Trophoblast cell (in vitro differentiated cells and primary cell): ENCODE data around the gene SNX7.

ENCODE experiments used
- DNase-seq, 2 donors: peaks; one replicate each; pipeline ENCODE4 v3.0.0-alpha.2; 2016
- H2AFZ ChIP-seq: 2 replicates; pipeline ENCODE4 v1.6.1; 2013; ENCODE audit warnings: low read length, moderate library complexity, mild to moderate bottlenecking; ENCODE audit not compliant: insufficient read depth, poor library complexity
- H2AK5ac ChIP-seq: 2 replicates; pipeline ENCODE4 v1.6.1; 2013; ENCODE audit warnings: mild to moderate bottlenecking, low read length
- H2BK120ac ChIP-seq: 2 replicates; pipeline ENCODE4 v1.6.1; 2013; ENCODE audit warnings: low read length, mild to moderate bottlenecking, moderate library complexity; ENCODE audit not compliant: insufficient read depth, poor library complexity
- H2BK12ac ChIP-seq: 2 replicates; pipeline ENCODE4 v1.6.1; 2013; ENCODE audit warnings: mild to moderate bottlenecking, low read length, moderate library complexity
- H2BK5ac ChIP-seq: 2 replicates; pipeline ENCODE4 v1.6.1; 2013; ENCODE audit warnings: low read length, low read depth, moderate library complexity, mild to moderate bottlenecking; ENCODE audit not compliant: poor library complexity
- H3K14ac ChIP-seq: 2 replicates; pipeline ENCODE4 v1.6.1; 2013; ENCODE audit warnings: mild to moderate bottlenecking, low read length
- H3K18ac ChIP-seq: 2 replicates; pipeline ENCODE4 v1.6.1; 2013; ENCODE audit warnings: mild to moderate bottlenecking, low read length
- H3K23ac ChIP-seq: 2 replicates; pipeline ENCODE4 v1.6.1; 2013; ENCODE audit warnings: low read length
- H3K27ac ChIP-seq: 2 replicates; pipeline ENCODE4 v1.5.1; 2013; ENCODE audit warnings: low read depth, mild to moderate bottlenecking, inconsistent platforms, low read length, moderate library complexity
- H3K27me3 ChIP-seq: 2 replicates; pipeline ENCODE4 v1.6.1; 2013; ENCODE audit warnings: inconsistent platforms, mild to moderate bottlenecking, low read length, moderate library complexity; ENCODE audit not compliant: insufficient read depth
- H3K36me3 ChIP-seq, 2 experiments: 1 replicate in 1 of 2; 2 replicates in 1 of 2; pipeline ENCODE4 v1.6.1; 2013; ENCODE audit warnings: low read length in 2 of 2, mild to moderate bottlenecking in 2 of 2, moderate library complexity in 1 of 2; ENCODE audit not compliant: insufficient read depth in 2 of 2, control insufficient read depth in 1 of 2
- H3K4ac ChIP-seq: 2 replicates; pipeline ENCODE4 v1.6.1; 2013; ENCODE audit warnings: low read depth, mild to moderate bottlenecking, low read length, moderate library complexity
- H3K4me1 ChIP-seq, 2 experiments: 1 replicate in 1 of 2; 2 replicates in 1 of 2; pipeline ENCODE4 v1.6.1; 2013; ENCODE audit warnings: low read length in 2 of 2, mild to moderate bottlenecking in 2 of 2, moderate library complexity in 1 of 2; ENCODE audit not compliant: insufficient read depth in 2 of 2, control insufficient read depth in 1 of 2
- H3K4me2 ChIP-seq: 2 replicates; pipeline ENCODE4 v1.6.1; 2013; ENCODE audit warnings: inconsistent platforms, mild to moderate bottlenecking, low read length, moderate library complexity
- H3K4me3 ChIP-seq: 2 replicates; pipeline ENCODE4 v1.5.1; 2013; ENCODE audit warnings: mild to moderate bottlenecking, low read depth, low read length, inconsistent platforms
- H3K79me1 ChIP-seq: one replicate; pipeline ENCODE4 v1.6.1; 2013; ENCODE audit warnings: low read length
- H3K79me2 ChIP-seq: 2 replicates; pipeline ENCODE4 v1.6.1; 2013; ENCODE audit warnings: low read length, mild to moderate bottlenecking; ENCODE audit not compliant: control insufficient read depth, insufficient read depth, poor library complexity
- H3K9ac ChIP-seq: 2 replicates; pipeline ENCODE4 v1.6.1; 2013; ENCODE audit warnings: mild to moderate bottlenecking, low read length
- H3K9me3 ChIP-seq: 2 replicates; pipeline ENCODE4 v1.6.1; 2013; ENCODE audit warnings: low read depth, mild to moderate bottlenecking, control low read depth, inconsistent platforms, low read length; ENCODE audit not compliant: insufficient read depth
- H4K12ac ChIP-seq: 2 replicates; pipeline ENCODE4 v1.6.1; 2013; ENCODE audit warnings: low read depth, mild to moderate bottlenecking, low read length, moderate library complexity
- H4K8ac ChIP-seq: 2 replicates; pipeline ENCODE4 v1.6.1; 2013; ENCODE audit warnings: low read depth, mild to moderate bottlenecking, low read length, moderate library complexity
- H4K91ac ChIP-seq: one replicate; pipeline ENCODE4 v1.6.1; 2013; ENCODE audit warnings: low read depth, mild to moderate bottlenecking, low read length, moderate library complexity
- WGBS: extraction: QIAGEN DNeasy Blood & Tissue Kit; methylation state at CpG from one replicate; pipeline ENCODE4 v1.1.7; 2013; ENCODE audit warnings: missing lambda C conversion rate; ENCODE audit not compliant: insufficient read length, insufficient coverage; ENCODE audit errors: extremely low coverage; 5-methylcytosine and 5-hydroxymethylcytosine counted together

The SNX7 gene

DNA sequence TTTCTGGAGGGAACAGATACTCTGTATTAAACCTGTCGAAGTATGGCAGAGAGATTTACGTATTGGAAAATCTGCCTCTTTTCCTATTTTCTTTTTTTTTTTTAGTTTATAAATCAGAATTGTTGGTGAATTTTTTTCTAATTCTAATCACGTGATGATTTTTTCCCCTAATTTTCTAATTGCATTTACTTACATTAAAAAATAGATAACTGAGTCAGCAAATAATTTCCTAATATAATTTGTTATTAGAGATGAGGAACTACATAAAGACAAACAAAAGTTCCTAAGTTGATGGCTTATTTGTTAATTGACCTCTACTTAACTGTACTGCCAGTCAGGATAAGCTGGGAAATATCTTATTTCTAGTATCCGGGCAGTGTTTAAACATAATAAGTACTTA is 34.6 kb downstream of the SNX7 start:
- no peaks in the 10 kb centered on the region for H3K36me3 ChIP-seq
- no peak overlapping the region for H3K27ac ChIP-seq
- no peaks in the 10 kb centered on the region for H3K4me1 ChIP-seq
- H3K4me2 ChIP-seq = no peak overlapping the region
- no peaks in the 10 kb centered on the region for H3K9me3 ChIP-seq
- no peak overlapping the region for H3K4me3 ChIP-seq
- H2BK120ac ChIP-seq = no peak overlapping the region
- H2AK5ac ChIP-seq = no peak overlapping the region
- no CpG with 5 or more reads among the region's 4 CpGs for WGBS
- no peak overlapping the region for H4K91ac ChIP-seq
- H3K9ac ChIP-seq = no peak overlapping the region
- no peak overlapping the region for H2BK12ac ChIP-seq
- H4K12ac ChIP-seq = no peak overlapping the region
- H2AFZ ChIP-seq = no peak overlapping the region
- no peaks in the 10 kb centered on the region for H3K79me1 ChIP-seq
- no peak overlapping the region for H3K23ac ChIP-seq
- no peak overlapping the region for H2BK5ac ChIP-seq
- no peaks in the 10 kb centered on the region for H3K79me2 ChIP-seq
- no peak for DNase-seq
- H3K27me3 ChIP-seq = no peaks in the 10 kb centered on the region
- no peak overlapping the region for H3K18ac ChIP-seq
- no peak overlapping the region for H4K8ac ChIP-seq
- no peak overlapping the region for H3K4ac ChIP-seq
- no peak overlapping the region for H3K14ac ChIP-seq

- no CpG with 5 or more reads among the region's 1 CpG for WGBS
- no peaks in the 10 kb centered on the region for H3K4me1 ChIP-seq
- no peak overlapping the region for H2BK120ac ChIP-seq
- no peak overlapping the region for H4K91ac ChIP-seq
- H3K36me3 ChIP-seq = no peaks in the 10 kb centered on the region
- H2AFZ ChIP-seq = no peak overlapping the region
- DNase-seq = no peak
- H2BK12ac ChIP-seq = no peak overlapping the region
- H3K27me3 ChIP-seq = no peaks in the 10 kb centered on the region
- H2BK5ac ChIP-seq = no peak overlapping the region
- no peak overlapping the region for H2AK5ac ChIP-seq
- H4K12ac ChIP-seq = no peak overlapping the region
- H3K23ac ChIP-seq = no peak overlapping the region
- H4K8ac ChIP-seq = no peak overlapping the region
- no peak overlapping the region for H3K27ac ChIP-seq
- no peak overlapping the region for H3K4ac ChIP-seq
- no peak overlapping the region for H3K4me3 ChIP-seq
- H3K9ac ChIP-seq = no peak overlapping the region
- no peaks in the 10 kb centered on the region for H3K79me2 ChIP-seq
- no peaks in the 10 kb centered on the region for H3K9me3 ChIP-seq
- H3K4me2 ChIP-seq = no peak overlapping the region
- H3K14ac ChIP-seq = no peak overlapping the region
- no peak overlapping the region for H3K18ac ChIP-seq
- H3K79me1 ChIP-seq = no peaks in the 10 kb centered on the region
Measured at GRCh38 chr1:98697781-98698180, 36.3 kb downstream of the SNX7 start.

DNA sequence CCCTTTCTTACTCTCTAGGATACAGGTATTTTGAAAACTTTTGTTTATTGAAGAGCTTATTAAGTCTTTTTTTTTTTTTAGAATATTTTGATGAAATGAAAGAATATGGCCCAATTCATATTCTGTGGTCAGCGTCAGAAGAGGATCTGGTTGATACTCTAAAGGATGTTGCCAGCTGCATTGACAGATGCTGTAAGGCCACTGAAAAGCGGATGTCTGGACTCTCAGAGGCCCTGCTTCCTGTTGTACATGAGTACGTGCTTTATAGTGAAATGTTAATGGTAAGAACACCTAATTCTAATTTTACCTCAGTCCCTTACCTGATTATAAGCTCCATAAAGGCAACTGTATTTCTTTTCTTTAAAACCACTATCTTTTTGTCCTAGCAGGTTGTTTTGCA is 37.1 kb downstream of the SNX7 start:
- Histone ChIP-seq H3K4me2 (no peak overlapping the region), H3K36me3 (no peaks in the 10 kb centered on the region), H3K79me2 (no peaks in the 10 kb centered on the region), H2AK5ac (no peak overlapping the region), H2AFZ (no peak overlapping the region), H3K27ac (no peak overlapping the region), H3K4ac (no peak overlapping the region), H3K4me3 (no peak overlapping the region), H3K18ac (no peak overlapping the region), H3K9ac (no peak overlapping the region), H4K91ac (no peak overlapping the region), H4K8ac (no peak overlapping the region), H3K4me1 (no peaks in the 10 kb centered on the region), H2BK12ac (no peak overlapping the region), H3K79me1 (no peaks in the 10 kb centered on the region), H2BK120ac (no peak overlapping the region), H2BK5ac (no peak overlapping the region), H4K12ac (no peak overlapping the region), H3K14ac (no peak overlapping the region), H3K23ac (no peak overlapping the region), H3K9me3 (no peaks in the 10 kb centered on the region), H3K27me3 (no peaks in the 10 kb centered on the region)
- WGBS = no CpG with 5 or more reads among the region's 3 CpGs
- no peak for DNase-seq

- no peak for DNase-seq
- no peak overlapping the region for H2BK120ac ChIP-seq
- H2BK5ac ChIP-seq = no peak overlapping the region
- H3K4me2 ChIP-seq = no peak overlapping the region
- no peaks in the 10 kb centered on the region for H3K79me2 ChIP-seq
- H2AK5ac ChIP-seq = no peak overlapping the region
- no peak overlapping the region for H3K9ac ChIP-seq
- no peaks in the 10 kb centered on the region for H3K9me3 ChIP-seq
- H2BK12ac ChIP-seq = no peak overlapping the region
- no peak overlapping the region for H3K23ac ChIP-seq
- no peak overlapping the region for H2AFZ ChIP-seq
- no peaks in the 10 kb centered on the region for H3K79me1 ChIP-seq
- no peak overlapping the region for H3K4ac ChIP-seq
- no peaks in the 10 kb centered on the region for H3K4me1 ChIP-seq
- H3K18ac ChIP-seq = no peak overlapping the region
- no peak overlapping the region for H3K4me3 ChIP-seq
- no peak overlapping the region for H3K27ac ChIP-seq
- no peak overlapping the region for H4K8ac ChIP-seq
- H3K27me3 ChIP-seq = no peaks in the 10 kb centered on the region
- H4K12ac ChIP-seq = no peak overlapping the region
- no peak overlapping the region for H3K14ac ChIP-seq
- no peaks in the 10 kb centered on the region for H3K36me3 ChIP-seq
- no peak overlapping the region for H4K91ac ChIP-seq
Measured at GRCh38 chr1:98700228-98700627, 38.7 kb downstream of the SNX7 start.

GRCh38 chr1:98702976-98703375 is 41.5 kb downstream of the SNX7 start:
- Histone ChIP-seq H3K18ac (no peak overlapping the region), H3K27ac (no peak overlapping the region), H3K36me3 (no peaks in the 10 kb centered on the region), H3K27me3 (no peaks in the 10 kb centered on the region), H2AFZ (no peak overlapping the region), H3K4me2 (no peak overlapping the region), H3K14ac (no peak overlapping the region), H3K79me2 (no peaks in the 10 kb centered on the region), H2AK5ac (no peak overlapping the region), H3K4me1 (no peaks in the 10 kb centered on the region), H4K91ac (no peak overlapping the region), H4K12ac (no peak overlapping the region), H3K79me1 (no peaks in the 10 kb centered on the region), H3K23ac (no peak overlapping the region), H3K4me3 (no peak overlapping the region), H2BK12ac (no peak overlapping the region), H3K4ac (no peak overlapping the region), H2BK120ac (no peak overlapping the region), H4K8ac (no peak overlapping the region), H3K9ac (no peak overlapping the region), H2BK5ac (no peak overlapping the region), H3K9me3 (no peaks in the 10 kb centered on the region)
- peak in 1 of 2 donors; percentile 52 for DNase-seq
- no CpG with 5 or more reads among the region's 1 CpG for WGBS
